DMS 273 treated with DMSO at 0.1 percent for 48 hours (cell line): Measurements from ENCODE around the gene VWC2L.

Experiments used
- DNase-seq: peaks from one replicate; lab custom pipeline; 2025; lab: John Stamatoyannopoulos, UW

Gene VWC2L

DNA sequence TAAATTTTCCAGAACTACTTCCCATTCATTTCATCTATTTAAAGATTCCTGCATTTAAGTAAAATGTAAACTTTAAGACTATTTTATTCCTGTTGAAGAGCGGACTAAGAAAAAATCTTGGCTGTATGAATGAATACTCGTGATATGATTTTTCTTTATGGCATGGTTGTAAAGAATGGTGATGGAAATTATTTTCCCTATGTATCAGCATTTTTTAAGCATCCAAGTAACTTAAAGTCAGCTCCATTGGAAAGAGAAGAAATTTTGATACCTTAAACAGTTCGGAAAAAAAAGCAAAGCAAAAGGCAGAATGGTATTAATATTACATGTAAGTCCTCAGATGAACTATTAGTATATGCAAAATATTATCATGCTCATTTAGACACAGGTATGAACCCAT, 58.9 kb downstream of the VWC2L start:
- DNase-seq, result no peak

DNA sequence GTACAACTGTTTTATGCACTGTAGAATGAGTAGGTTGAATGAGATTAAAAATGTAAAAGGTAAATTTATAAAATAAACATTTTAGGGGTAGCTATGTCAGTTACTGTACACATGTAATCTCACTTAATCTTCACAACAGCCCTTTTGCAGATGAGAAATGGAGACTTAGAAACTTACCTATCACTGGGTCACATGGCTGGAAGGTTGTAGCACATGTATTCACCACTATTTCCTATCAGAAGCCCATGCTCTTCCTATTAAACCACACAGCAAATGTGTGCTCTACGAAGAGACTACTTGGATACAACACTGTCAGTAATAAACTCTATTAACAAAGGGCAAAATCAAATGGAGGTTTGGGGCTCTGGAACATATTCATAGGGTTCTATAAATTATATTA, 60.5 kb downstream of the VWC2L start:
- no peak for DNase-seq

DNA sequence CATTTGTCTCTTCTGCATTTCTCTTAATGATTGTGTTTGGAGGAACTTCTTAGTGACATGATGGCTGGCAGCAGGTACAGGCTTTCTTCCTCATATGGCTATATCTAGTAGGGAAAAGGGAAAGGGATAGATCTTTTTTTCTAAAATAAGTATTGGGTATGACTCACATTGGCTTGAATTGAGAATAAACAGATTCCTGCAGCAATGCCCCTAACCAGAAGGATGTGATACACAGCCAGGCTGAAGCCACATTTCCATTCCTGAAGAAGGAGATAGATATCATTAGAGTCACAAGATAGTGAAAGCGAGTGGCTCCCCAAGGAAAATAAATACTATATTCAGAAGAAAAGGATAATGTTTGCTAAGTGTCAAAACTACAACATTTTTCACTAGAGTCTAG, 61.1 kb downstream of the VWC2L start:
- no peak for DNase-seq

DNA sequence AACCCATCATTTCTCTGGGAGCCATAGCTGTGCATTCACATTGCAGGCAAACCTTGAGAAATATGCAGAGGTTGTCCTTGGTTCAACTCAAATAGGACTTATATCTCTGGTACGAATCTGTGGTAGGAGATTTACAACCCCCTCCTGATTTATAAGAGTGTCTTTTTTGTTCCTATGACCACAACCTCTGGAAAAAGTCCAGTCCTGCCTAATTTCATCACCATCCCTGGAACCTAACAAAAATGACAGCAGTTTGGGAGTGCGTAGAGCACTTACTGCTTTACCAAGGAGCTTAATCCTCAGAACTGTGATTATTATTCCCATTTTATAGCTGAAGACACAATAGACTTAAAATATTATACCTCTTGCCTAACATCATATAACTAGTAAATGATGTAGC, 66.5 kb downstream of the VWC2L start:
- DNase-seq, result no peak

DNA sequence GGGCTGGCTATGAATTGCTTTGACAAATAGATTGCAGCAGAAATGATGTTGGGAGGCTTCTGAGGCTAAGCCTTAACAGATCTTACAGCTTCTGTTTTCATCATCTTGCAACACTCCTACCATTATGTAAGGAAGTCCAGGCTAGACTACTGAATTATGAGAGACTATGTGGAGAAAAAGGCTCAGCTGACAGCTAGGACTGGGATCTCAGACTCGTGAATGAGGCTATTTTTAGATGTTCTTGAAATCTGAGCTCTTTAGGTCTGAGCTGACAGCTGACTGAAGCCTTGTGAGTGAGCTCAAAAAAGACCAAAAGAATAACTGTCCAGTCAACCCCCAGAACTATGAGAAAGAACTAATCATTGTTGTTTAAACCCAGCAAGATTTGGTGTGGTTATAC, 70.3 kb downstream of the VWC2L start:
- DNase-seq, result peak; percentile 9

DNA sequence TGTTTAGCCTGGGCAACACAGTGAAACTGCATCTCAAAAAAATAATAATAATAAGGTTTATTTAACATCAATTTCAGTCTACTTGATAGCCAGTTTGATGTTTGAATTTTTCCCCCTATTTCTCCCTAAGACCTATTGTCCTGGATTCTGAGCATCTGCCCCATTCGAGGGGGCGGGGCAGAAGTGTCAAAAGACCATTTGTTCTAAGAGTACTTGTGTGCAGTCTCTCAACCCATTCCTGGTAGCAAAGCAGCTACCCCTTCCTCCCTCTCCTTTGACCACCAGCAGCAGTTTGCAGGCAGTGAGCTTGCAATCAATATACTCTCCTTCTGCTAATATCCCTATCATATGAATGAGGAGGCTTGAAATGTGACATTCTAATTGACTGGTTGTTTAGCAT, 71.9 kb downstream of the VWC2L start:
- DNase-seq, result no peak

DNA sequence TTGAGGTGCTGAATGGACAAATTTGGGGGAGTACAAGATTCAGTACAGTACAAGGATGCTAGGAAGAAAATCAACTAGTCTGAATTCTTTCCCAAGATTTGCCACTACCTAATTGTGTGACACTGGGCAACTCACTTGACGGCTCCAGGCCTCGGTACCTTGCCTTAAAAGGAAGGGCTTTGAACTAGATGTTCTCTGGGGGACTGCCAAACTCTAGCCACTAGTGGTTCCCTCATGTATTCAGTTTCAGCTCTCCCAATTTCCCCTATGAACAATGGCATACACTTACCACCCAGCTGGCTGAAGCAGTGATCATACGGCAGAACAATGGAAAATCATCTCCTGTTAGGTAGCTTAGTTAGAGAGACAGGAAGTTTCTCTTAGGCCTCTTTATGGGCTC, 73.4 kb downstream of the VWC2L start:
- DNase-seq, result no peak

DNA sequence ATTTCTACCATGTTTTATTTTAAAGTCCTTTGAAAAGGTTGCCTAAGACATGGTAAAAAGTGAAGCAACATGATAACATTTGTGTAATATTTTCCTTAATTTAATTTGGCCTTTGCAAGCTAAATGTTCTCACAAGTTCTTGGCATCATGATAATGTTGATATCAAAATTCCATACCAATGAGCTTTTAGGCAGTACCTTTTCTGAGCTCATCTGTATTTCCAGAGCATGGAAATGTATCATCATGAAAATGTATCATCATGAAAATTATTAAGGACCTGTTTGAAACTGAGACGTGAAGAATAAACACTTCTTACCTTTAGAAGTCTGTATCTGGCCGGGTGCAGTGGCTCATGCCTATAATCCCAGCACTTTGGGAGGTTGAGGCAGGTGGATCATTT, 73.8 kb downstream of the VWC2L start:
- DNase-seq, result no peak

DNA sequence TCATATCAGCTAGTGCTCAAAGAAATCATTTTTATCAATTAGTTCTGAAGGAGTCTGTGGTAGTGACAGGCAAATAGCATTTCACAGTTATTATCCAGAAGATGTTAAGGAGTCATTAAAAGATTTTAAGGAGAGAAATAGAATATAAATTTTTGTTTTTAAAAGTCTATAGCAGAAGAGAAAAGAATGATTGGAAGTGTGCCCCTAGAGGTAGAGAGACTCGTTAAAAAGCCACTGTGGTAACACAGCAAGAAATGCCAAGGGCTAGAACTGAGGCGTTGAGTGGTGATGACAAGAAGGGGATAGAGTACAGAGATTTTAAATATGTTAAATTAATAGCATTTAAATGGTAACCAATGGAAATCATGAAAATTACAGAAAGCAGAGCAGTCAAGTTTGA, 78.3 kb downstream of the VWC2L start:
- DNase-seq, result no peak

DNA sequence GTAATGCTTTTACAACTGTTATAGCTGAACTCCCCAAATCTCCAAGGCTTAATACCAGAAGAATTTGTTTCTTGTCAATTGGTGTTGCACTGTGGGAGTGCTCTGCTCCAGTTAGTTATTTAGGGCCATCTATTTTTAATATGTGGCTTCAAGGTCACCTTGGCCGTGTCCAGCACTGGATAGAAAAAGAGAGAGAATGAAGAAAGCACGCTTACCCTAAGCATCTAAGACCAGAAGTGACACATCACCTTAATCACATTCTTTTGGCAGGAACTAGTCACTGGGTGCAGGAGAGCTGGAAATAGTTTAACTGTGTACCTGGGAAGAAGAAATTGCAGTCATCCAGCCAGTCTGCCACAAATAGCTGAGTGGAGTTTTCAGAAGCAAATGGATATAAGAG, 78.8 kb downstream of the VWC2L start:
- DNase-seq, result no peak

DNA sequence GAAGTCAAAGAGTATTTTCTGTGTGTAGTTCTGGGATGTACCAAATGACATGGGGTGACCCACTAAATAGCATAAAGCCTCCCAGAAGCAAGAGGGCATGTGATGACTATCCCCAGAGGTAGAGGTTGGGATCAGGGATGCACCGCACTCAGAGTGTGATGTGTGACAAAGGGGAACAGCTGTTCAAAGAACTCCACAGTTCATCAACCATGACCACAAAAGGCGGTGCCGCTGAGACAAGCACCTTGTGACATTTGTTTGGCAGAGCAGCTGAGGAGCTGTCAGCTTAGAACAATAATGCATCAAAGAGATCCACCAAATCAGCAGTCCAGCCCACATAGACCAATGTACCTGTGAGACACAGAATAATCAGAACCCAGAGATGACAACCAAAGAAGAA, 81.3 kb downstream of the VWC2L start:
- no peak for DNase-seq

DNA sequence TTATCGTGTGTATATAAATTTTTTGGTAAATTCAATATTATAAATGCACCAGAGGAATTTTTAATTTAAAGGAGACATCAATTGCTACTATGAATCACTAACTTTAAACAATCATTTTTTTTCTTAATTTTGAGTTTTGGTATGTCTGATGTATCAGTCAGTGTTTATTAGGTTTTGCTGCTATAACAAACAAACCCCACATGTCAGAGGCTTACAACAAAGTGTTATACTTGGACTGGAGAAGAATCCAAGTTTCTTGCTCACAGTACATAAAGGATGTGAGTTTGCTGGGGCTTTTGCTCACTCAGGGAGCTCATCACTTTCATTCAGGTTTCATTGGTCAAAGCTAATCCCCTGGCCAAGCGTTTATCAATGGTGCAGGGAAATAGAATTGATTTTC, 81.8 kb downstream of the VWC2L start:
- DNase-seq, result no peak

DNA sequence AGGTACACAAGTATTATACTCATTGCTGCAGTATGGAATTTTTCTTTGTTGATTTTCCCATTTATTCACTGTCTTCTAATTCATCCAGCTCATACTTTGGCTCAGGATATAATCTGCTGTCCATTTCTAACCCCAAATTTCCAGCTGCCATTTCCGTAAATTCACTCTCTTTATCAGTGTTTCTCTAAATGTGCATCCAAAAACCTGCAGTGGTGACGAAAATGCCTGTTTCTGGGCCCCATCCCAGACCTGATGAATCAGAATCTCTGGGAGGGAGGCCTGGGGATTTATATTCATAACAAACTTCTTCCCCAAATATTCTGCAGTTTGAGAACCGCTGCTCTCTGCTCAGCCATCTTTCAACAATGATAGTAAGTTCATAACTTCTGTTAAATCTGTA, 86.6 kb downstream of the VWC2L start:
- DNase-seq, result no peak

DNA sequence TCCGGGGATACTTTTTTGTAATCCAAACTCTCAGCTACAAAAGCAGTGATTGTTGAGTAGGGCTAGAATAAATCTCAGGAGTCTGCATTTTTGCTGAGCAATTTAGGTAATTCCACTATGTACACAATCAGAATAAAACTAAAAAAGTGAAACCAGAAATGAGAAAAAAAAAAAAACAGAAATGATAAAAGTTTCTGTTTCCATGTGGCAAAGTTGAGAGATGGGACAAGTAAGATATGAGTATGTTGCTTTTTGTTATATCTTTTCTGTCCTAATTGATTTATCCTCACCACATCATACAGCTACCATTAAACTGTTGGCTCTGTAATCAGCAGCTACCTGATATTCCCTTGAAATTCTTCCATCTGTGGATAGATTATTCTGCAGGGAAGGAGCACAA, 92.7 kb downstream of the VWC2L start:
- no peak for DNase-seq

DNA sequence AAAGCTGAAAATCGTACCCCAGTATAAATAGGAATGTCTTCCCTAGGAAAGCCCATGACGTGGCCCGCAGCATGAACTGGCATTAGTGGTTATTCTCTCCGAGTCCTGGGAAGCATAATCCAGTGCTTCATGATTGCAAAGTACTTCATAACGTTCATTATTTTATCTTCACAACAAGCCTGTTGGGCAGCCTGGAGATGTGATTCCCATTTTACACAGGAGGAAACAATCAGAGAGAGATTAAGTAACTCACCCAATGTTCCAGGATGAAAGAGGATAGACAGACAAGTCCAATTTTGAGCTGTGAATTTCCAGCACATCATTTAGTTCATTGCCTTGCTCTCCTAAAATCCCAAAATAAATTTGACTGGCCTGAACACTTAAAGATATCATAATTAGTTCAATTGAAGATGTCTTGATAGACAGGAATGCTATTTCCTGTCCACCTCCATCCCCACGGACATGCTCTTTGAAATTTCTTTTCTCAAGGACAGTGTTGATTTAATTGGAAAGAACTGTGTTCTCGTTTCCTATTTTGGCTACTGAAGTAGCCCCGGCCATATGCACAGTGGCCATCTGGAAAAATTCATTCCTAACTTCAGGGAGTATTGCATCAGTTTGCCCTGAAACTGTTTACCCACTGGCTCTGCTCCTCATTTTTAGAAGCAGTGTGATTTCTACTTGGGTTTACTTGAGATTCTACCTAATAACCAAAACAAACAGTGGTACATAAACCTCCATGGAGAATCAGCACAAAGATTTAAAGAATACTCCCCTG, 93.9 kb downstream of the VWC2L start:
- peak; percentile 24 for DNase-seq

DNA sequence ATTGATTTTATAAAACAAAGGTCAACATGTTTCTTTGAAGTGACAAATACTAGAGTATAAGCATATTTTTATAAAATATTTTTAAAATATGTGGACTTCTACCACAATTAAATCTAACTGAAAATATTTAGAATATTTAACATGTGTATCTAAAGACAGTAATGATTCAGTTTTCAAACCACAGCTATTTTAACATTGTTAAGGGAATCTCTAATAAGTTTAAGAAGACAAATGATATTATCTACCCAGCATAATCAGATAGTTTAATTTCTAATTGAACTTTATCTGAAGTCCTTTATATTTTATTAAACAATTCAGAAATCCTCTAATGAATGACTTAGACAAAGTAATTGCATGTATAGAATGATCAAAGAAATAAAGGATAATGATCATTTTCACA, 96.2 kb downstream of the VWC2L start:
- no peak for DNase-seq

DNA sequence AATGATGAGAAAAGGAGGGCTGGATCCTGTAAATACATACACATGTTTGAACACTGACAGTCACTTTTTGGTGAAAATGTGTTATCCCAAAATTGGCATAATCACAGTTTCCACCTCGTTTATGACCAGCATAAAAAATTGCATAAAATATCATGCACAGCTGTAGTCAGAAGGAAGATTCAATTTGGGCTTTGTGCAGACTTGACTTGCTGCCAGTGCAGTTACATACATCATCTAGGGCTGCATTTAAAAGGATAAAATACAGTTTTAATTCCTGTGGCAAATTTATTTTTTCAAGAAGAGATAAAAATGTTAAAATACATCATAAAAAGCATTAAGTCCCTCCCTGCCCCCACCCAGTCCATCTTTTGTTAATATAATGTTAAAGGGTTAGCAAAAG, 103.8 kb downstream of the VWC2L start:
- DNase-seq, result no peak

DNA sequence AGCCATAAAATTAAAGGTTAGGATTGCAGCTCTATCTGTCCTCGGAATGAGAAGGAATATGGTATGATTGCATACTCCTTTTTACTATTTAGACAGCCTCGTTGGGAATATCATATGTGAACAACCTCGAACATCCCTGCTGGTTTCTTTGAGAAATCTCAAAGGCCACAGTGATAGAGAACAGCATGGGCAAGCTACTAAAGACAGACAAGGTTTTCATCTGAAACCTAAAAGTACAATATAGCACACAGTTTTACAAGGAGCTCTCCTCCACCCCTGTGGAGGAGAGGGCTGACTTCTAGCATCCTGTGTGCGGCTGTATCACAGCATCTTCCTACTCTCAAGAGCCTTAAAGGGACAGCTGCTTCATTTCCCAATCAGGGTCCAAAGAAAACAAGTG, 104.3 kb downstream of the VWC2L start:
- DNase-seq, result no peak

DNA sequence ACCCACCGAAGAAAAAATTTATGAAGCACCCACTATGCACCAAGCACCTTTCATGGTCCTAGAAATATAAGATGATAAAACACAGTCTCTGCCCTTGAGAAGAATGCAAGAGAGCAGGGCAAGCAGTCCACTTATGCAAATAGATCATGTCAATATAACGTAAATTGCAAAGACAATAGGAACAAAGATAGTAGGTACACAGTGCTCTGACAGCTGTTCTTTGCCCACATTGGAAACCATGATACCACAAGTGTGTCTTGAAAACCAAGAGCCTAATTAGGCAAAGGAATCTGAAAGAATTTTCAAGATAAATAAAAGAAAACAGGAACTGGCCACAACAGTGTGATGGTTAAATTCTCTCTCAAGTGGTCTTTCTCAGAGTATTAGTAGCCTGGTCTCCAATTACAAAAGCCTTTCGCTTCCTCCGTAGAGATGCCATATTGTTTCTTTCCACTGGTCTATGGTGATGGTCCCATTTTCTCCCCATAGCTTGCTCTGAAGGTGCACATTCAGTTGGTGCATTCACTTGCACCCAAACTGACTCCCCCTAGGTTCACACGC, 108.5 kb downstream of the VWC2L start:
- DNase-seq, result no peak

DNA sequence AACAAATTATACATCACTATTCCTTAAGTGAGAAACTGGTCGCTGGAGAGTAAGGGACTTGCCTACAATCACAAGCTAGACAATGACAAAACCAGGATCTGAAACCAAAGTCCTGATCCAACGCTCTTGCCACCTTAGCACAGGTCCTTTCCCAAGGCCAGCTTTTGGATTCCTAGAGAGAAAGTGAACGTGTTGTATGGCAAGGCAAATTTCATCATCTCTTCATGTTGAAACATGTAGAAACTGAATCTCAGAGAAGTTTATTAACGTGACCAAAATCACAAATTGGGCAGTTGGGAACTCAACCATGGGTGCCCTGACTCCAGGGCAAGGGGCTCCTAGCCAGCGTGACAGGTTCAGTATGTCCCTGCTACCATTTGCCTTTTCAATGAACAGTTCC, 118.2 kb downstream of the VWC2L start:
- DNase-seq, result no peak

DNA sequence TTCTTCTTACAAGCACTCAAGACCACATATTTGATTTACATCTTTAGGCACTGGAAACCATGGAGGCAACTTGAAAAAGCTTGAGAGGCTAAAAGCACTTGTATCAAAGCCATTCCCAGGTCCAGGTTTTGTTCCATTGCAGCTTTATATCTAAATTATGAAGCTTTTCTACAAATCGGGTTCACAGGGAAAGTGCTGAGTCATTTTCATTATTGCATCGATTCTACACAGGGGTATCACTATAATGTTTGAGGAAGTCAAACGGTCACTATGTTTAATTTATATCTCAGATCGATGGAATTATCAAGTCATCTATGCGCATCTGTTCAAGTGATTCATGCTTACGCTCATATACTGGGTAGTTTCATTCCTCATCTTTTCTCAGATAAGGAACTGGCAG, 118.7 kb downstream of the VWC2L start:
- DNase-seq, result no peak

DNA sequence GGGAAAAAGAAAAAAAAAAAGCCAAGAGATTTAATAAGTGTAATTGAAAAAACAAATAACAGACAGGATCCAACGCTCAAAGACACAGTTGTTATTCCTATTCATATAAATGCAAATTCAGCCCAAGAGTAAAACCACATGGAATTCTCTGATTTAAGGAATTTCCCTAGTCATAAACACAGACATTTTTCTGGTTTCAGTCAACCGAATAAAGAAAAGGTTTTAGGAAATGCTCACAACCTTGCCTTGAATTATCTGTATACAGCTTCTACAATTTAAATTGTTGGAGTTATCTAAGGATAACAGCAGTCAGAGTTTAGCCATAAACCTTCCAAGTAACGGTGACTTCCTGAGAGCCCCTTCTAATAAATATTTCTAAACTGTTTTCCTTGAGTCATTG, 122.7 kb downstream of the VWC2L start:
- DNase-seq, result no peak

DNA sequence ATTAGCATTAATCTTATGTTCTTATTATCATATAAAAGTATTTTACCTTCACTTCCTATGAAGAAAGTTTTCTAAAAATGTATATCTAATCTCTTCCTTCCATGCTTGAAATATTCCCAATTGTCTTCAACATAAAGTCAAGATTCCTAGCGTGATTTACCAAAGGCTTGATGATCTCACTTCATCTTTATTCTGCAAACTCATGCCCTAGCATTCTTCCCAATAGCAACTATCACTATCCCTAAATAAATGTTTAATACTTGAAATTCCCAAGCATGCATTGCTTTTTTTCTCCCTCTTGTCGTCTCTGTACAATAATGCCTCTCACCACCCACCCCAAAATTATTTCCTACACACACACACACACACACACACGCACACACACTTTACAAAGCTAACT, 125.8 kb downstream of the VWC2L start:
- no peak for DNase-seq

DNA sequence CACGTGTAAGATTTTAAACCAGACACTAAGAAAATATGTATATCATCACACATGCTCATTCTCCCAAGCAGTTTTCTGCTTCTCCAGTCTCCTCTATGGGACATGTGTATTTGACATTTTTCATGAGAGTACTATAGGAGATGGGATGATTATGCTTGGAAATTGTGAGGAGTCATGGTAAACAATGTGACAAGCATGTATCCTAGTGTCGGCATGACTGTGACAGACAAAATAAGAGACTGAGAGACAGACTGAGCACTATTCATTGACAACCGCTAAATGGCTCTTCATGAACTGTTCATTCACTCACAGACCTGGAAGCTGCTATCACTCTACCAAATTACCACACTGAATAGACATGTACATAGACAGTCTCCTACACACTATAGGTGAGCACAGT, 127.1 kb downstream of the VWC2L start:
- DNase-seq, result no peak
